HepG2 (cell line): ENCODE data around the gene PCYT2. TPM values are rescaled to one million over a fixed set of nuclear protein-coding genes. Genes with fewer than 3 reads are reported as not detected.

Source experiments
- ARNT2 ChIP-seq: sonication (generic); formaldehyde crosslinking; IDR thresholded peaks from 2 replicates; pipeline ENCODE4 v1.8.0; 2022; ENCODE audit warnings: mild to moderate bottlenecking, low read depth, missing genetic modification reagents, moderate library complexity
- GPN1 ChIP-seq: sonication (generic); formaldehyde crosslinking; IDR thresholded peaks from 2 replicates; pipeline ENCODE4 v1.5.1; 2020; ENCODE audit warnings: missing genetic modification reagents, borderline replicate concordance
- HNRNPH1 ChIP-seq: fragments of 200-400 bp; formaldehyde crosslinking; optimal IDR thresholded peaks from 2 replicates; pipeline ENCODE3; 2017; ENCODE audit warnings: mild to moderate bottlenecking, low read depth, low read length
- HOXA7 ChIP-seq: sonication (generic); formaldehyde crosslinking; IDR thresholded peaks from 2 replicates; pipeline ENCODE4 v1.8.1; 2022; ENCODE audit warnings: mild to moderate bottlenecking, missing genetic modification reagents, moderate library complexity
- MIER2 ChIP-seq: IDR thresholded peaks from 2 replicates; pipeline ENCODE4 v1.6.1; 2016; ENCODE audit warnings: missing biosample characterization, missing genetic modification reagents
- PCBP2 ChIP-seq: fragments of 200-400 bp; formaldehyde crosslinking; optimal IDR thresholded peaks from 2 replicates; pipeline ENCODE3; 2018; ENCODE audit warnings: low read length, low read depth; ENCODE audit not compliant: poor library complexity, severe bottlenecking
- PHF5A ChIP-seq: IDR thresholded peaks from one replicate; pipeline ENCODE4 v1.6.1; 2018; ENCODE audit warnings: low read depth, missing genetic modification reagents; ENCODE audit not compliant: unreplicated experiment
- POLR2AphosphoS2 ChIP-seq: IDR thresholded peaks from 2 replicates; pipeline ENCODE4 v1.6.1; 2011; ENCODE audit warnings: low read depth, low read length, improper control_type of control experiment
- ZC3H4 ChIP-seq: sonication (generic); formaldehyde crosslinking; IDR thresholded peaks from 2 replicates; pipeline ENCODE4 v1.4.0; 2020; ENCODE audit warnings: missing genetic modification reagents, borderline replicate concordance
- ZFX ChIP-seq: sonication (generic); formaldehyde crosslinking; IDR thresholded peaks from 2 replicates; pipeline ENCODE4 v1.4.0; 2020; ENCODE audit warnings: mild to moderate bottlenecking, low read depth, missing genetic modification reagents, moderate library complexity
- ZNF225 ChIP-seq: sonication (generic); formaldehyde crosslinking; IDR thresholded peaks from 2 replicates; pipeline ENCODE4 v1.4.0; 2020; ENCODE audit warnings: mild to moderate bottlenecking, missing genetic modification reagents
- ZNF282 ChIP-seq: fragments of 450-650 bp; IDR thresholded peaks from 2 replicates; pipeline ENCODE4 v1.6.1; 2018; ENCODE audit not compliant: partially characterized antibody
- ZNF333 ChIP-seq: sonication (generic); formaldehyde crosslinking; IDR thresholded peaks from 2 replicates; pipeline ENCODE4 v1.4.0; 2020; ENCODE audit warnings: mild to moderate bottlenecking, missing genetic modification reagents, borderline replicate concordance
- ZNF558 ChIP-seq: sonication (generic); formaldehyde crosslinking; IDR thresholded peaks from 2 replicates; pipeline ENCODE4 v1.9.0; 2022; ENCODE audit warnings: mild to moderate bottlenecking, missing genetic modification reagents, borderline replicate concordance
- ZNF768 ChIP-seq: sonication (generic); formaldehyde crosslinking; IDR thresholded peaks from 2 replicates; pipeline ENCODE4 v1.4.0; 2020; ENCODE audit warnings: missing genetic modification reagents
- ZSCAN30 ChIP-seq: sonication (generic); formaldehyde crosslinking; IDR thresholded peaks from 2 replicates; pipeline ENCODE4 v1.5.0; 2020; ENCODE audit warnings: mild to moderate bottlenecking, missing genetic modification reagents
- polyA plus RNA-seq, 8 experiments: library from polyadenylated mRNA; depleted of rRNA in 3 of 8; stranded (reverse) in 7 of 8; unstranded in 1 of 8; fragments of >200 nt; fragmentation: Illumina TruSeq in 4 of 8; extraction: Trizol in 4 of 8; gene quantifications; 2 replicates each; pipeline versions ENCODE4 v1.2.1 to v1.2.3, GENCODE V29; 2011 to 2016; ENCODE audit warnings: low read depth in 4 of 8, missing spikeins in 1 of 8, mixed read lengths in 1 of 8; ENCODE audit not compliant: insufficient read depth in 1 of 8
- total RNA-seq, 5 experiments: library from RNA; depleted of rRNA; stranded (reverse); fragments of >200 nt; fragmentation: Illumina TruSeq; extraction: Trizol; gene quantifications; 2 replicates each; pipeline ENCODE4 v1.2.3, GENCODE V29; 2016; ENCODE audit warnings: low read depth in 1 of 5
- TF ChIP-seq, protein P1 (sequence below): sonication (generic); formaldehyde crosslinking; IDR thresholded peaks from 2 replicates; pipeline ENCODE4 v1.4.0; 2020; ENCODE audit warnings: missing genetic modification reagents
- TF ChIP-seq, protein P2 (sequence below): sonication (generic); formaldehyde crosslinking; IDR thresholded peaks from 2 replicates; pipeline ENCODE4 v1.4.0; 2020; ENCODE audit warnings: mild to moderate bottlenecking, missing genetic modification reagents
- TF ChIP-seq, protein P3 (sequence below): sonication (generic); formaldehyde crosslinking; conservative IDR thresholded peaks from 2 replicates; pipeline ENCODE4 v1.4.0; 2020; ENCODE audit warnings: mild to moderate bottlenecking, missing genetic modification reagents, moderate library complexity
- TF ChIP-seq, protein P4 (sequence below): sonication (generic); formaldehyde crosslinking; IDR thresholded peaks from 2 replicates; pipeline ENCODE4 v1.4.0; 2020; ENCODE audit warnings: mild to moderate bottlenecking, low read depth, missing genetic modification reagents

PCYT2 gene
- total and polyA plus RNA-seq, 2 of the 13 experiments (the other 11 are each of a cell fraction or from before 2014, with no cell fraction given): 147 to 297 TPM

DNA sequence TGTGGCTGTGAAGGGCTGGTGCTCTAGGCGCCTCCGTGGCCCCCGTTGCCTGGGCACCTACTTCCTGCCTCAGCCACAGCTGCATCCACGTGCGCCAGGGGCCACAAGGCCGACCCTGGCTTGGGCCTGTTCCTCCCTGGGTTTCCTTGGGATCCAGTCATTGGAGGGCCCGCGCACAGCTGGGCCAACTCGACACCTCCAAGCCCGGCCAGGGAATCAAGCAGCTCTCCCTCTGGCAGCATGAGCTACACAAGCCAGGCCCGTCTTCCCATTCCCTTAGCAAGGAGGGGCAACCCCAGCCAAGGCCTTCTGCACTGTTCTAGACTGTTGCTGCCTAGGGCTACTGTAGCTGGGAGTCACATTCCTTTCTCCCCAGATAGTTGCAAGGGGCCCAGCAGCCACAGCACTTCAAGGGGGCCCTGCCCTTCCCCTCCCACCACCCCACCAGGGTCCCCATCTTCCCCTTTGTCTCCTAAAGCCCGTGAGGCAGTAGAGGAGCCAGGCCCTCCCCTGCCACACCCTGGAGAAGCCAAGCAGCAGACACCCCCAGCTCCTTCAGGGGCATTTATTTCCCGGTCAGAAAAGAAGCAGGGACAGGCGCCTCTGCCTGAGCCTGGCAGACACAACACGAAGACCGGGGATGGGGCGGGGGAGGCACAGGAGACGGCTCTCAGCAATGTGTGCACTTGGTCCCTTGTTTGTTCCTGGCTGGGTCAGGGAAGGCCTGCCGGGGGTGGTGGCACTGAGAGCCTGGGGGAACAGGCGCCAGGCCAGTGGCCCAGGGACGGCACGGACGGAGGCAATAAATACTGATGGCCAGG, 43.8 kb downstream of the PCYT2 start (continued):
- TF ChIP-seq ZNF282: no peak
- TF ChIP-seq PHF5A (CRISPR knock-in tag): peak; percentile 86
- TF ChIP-seq, protein P1, sequence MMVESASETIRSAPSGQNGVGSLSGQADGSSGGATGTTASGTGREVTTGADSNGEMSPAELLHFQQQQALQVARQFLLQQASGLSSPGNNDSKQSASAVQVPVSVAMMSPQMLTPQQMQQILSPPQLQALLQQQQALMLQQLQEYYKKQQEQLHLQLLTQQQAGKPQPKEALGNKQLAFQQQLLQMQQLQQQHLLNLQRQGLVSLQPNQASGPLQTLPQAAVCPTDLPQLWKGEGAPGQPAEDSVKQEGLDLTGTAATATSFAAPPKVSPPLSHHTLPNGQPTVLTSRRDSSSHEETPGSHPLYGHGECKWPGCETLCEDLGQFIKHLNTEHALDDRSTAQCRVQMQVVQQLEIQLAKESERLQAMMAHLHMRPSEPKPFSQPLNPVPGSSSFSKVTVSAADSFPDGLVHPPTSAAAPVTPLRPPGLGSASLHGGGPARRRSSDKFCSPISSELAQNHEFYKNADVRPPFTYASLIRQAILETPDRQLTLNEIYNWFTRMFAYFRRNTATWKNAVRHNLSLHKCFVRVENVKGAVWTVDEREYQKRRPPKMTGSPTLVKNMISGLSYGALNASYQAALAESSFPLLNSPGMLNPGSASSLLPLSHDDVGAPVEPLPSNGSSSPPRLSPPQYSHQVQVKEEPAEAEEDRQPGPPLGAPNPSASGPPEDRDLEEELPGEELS (CRISPR knock-in tag): no peak; the same call in 1 of the 2 replicates
- TF ChIP-seq ZNF558 (CRISPR knock-in tag): no peak; the same call in 1 of the 2 replicates
- peak; percentile 58; the same call in 1 of the 2 replicates for TF ChIP-seq ZNF768 (CRISPR knock-in tag)
- no peak for TF ChIP-seq HOXA7 (CRISPR knock-in tag)
- TF ChIP-seq HNRNPH1: peak; percentile 44
- TF ChIP-seq, protein P2, sequence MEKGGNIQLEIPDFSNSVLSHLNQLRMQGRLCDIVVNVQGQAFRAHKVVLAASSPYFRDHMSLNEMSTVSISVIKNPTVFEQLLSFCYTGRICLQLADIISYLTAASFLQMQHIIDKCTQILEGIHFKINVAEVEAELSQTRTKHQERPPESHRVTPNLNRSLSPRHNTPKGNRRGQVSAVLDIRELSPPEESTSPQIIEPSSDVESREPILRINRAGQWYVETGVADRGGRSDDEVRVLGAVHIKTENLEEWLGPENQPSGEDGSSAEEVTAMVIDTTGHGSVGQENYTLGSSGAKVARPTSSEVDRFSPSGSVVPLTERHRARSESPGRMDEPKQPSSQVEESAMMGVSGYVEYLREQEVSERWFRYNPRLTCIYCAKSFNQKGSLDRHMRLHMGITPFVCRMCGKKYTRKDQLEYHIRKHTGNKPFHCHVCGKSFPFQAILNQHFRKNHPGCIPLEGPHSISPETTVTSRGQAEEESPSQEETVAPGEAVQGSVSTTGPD (CRISPR knock-in tag): 0 out of 2 replicates have a peak, but pooled peaks have one; percentile 61
- TF ChIP-seq ZNF225 (CRISPR knock-in tag): no peak; the same call in none of the 2 replicates
- TF ChIP-seq, protein P3, sequence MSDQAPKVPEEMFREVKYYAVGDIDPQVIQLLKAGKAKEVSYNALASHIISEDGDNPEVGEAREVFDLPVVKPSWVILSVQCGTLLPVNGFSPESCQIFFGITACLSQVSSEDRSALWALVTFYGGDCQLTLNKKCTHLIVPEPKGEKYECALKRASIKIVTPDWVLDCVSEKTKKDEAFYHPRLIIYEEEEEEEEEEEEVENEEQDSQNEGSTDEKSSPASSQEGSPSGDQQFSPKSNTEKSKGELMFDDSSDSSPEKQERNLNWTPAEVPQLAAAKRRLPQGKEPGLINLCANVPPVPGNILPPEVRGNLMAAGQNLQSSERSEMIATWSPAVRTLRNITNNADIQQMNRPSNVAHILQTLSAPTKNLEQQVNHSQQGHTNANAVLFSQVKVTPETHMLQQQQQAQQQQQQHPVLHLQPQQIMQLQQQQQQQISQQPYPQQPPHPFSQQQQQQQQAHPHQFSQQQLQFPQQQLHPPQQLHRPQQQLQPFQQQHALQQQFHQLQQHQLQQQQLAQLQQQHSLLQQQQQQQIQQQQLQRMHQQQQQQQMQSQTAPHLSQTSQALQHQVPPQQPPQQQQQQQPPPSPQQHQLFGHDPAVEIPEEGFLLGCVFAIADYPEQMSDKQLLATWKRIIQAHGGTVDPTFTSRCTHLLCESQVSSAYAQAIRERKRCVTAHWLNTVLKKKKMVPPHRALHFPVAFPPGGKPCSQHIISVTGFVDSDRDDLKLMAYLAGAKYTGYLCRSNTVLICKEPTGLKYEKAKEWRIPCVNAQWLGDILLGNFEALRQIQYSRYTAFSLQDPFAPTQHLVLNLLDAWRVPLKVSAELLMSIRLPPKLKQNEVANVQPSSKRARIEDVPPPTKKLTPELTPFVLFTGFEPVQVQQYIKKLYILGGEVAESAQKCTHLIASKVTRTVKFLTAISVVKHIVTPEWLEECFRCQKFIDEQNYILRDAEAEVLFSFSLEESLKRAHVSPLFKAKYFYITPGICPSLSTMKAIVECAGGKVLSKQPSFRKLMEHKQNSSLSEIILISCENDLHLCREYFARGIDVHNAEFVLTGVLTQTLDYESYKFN (CRISPR knock-in tag): no peak; the same call in 1 of the 2 replicates
- TF ChIP-seq PCBP2: peak; percentile 80
- no peak for TF ChIP-seq ZSCAN30 (CRISPR knock-in tag)
- TF ChIP-seq ARNT2: peak; percentile 16; the same call in 1 of the 2 replicates
- TF ChIP-seq MIER2 (CRISPR knock-in tag): no peak
- TF ChIP-seq POLR2AphosphoS2: no peak; the same call in 1 of the 2 replicates
- no peak for TF ChIP-seq GPN1 (CRISPR knock-in tag)
- 0 out of 2 replicates have a peak, but pooled peaks have one; percentile 54 for TF ChIP-seq ZNF333
- TF ChIP-seq, protein P4, sequence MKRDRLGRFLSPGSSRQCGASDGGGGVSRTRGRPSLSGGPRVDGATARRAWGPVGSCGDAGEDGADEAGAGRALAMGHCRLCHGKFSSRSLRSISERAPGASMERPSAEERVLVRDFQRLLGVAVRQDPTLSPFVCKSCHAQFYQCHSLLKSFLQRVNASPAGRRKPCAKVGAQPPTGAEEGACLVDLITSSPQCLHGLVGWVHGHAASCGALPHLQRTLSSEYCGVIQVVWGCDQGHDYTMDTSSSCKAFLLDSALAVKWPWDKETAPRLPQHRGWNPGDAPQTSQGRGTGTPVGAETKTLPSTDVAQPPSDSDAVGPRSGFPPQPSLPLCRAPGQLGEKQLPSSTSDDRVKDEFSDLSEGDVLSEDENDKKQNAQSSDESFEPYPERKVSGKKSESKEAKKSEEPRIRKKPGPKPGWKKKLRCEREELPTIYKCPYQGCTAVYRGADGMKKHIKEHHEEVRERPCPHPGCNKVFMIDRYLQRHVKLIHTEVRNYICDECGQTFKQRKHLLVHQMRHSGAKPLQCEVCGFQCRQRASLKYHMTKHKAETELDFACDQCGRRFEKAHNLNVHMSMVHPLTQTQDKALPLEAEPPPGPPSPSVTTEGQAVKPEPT (CRISPR knock-in tag): no peak
- TF ChIP-seq ZC3H4 (CRISPR knock-in tag): peak; percentile 82; the same call in 1 of the 2 replicates
- TF ChIP-seq ZFX (CRISPR knock-in tag): peak; percentile 79
